SU-DHL-6 (cell line): ENCODE data around the gene KRTAP12-3.

Experiments
- EZH2phosphoT487 ChIP-seq: fragments of 200-600 bp; sonication (generic), shearing (Covaris generic); conservative IDR thresholded peaks from 2 replicates; pipeline ENCODE4 v1.6.1; 2018; ENCODE audit warnings: mild to moderate bottlenecking, antibody characterized with exemption, low read length, moderate library complexity, mixed read lengths
- TF ChIP-seq, protein P1 (sequence below): fragments of 200-600 bp; sonication (generic); IDR thresholded peaks from one replicate; pipeline ENCODE4 v1.5.1; 2017; ENCODE audit warnings: antibody characterized with exemption, mild to moderate bottlenecking, low read length, moderate library complexity; ENCODE audit not compliant: insufficient read depth, poor library complexity, severe bottlenecking

DNA sequence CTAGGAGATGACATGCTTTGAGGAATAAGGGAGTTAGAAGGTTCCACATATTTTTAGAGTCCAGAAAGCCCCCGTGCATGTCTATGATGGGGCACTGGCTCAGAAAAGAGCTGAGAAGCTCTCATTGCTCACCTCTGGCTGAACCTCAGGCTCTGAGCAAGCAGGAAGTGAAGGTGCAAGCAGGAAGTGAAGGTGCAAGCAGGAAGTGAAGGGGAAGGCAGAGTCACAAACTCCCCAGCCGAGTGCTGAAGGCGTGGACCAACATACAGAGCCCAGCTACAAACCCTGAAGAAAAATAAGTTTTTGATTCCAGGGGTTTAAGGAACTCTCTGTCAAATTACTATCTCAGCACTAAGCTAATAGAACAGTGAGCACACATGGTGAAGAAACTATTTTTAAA, 38.8 kb upstream of the KRTAP12-3 start:
- TF ChIP-seq, protein P1, sequence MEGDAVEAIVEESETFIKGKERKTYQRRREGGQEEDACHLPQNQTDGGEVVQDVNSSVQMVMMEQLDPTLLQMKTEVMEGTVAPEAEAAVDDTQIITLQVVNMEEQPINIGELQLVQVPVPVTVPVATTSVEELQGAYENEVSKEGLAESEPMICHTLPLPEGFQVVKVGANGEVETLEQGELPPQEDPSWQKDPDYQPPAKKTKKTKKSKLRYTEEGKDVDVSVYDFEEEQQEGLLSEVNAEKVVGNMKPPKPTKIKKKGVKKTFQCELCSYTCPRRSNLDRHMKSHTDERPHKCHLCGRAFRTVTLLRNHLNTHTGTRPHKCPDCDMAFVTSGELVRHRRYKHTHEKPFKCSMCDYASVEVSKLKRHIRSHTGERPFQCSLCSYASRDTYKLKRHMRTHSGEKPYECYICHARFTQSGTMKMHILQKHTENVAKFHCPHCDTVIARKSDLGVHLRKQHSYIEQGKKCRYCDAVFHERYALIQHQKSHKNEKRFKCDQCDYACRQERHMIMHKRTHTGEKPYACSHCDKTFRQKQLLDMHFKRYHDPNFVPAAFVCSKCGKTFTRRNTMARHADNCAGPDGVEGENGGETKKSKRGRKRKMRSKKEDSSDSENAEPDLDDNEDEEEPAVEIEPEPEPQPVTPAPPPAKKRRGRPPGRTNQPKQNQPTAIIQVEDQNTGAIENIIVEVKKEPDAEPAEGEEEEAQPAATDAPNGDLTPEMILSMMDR = no peak
- no peak for TF ChIP-seq EZH2phosphoT487
